Central memory CD8-positive, alpha-beta T cell (primary cell): ENCODE measurements around the gene KLHL1.

Source experiments
- ATAC-seq: fragments of 150-1000 bp; cut with Tn5 transposase; replicated peaks from 2 replicates; pipeline ENCODE4 v1.10.0; 2022; ENCODE audit warnings: mild to moderate bottlenecking, moderate FRiP score, moderate number of reproducible peaks; ENCODE audit not compliant: poor library complexity, severe bottlenecking; ENCODE audit errors: extremely low read depth
- DNase-seq, 2 donors: peaks; one replicate each; pipeline ENCODE4 v3.0.0; 2021; ENCODE audit warnings: low spot score in 2 of 2
- H3K27ac Mint-ChIP-seq: one replicate; pipeline ENCODE4 v1.8.0; 2022; ENCODE audit warnings: low read depth, mild to moderate bottlenecking, moderate library complexity, mixed read lengths
- H3K27me3 Mint-ChIP-seq: one replicate; pipeline ENCODE4 v1.8.0; 2022; ENCODE audit warnings: mixed read lengths
- H3K36me3 Mint-ChIP-seq: one replicate; pipeline ENCODE4 v1.8.0; 2022; ENCODE audit warnings: mild to moderate bottlenecking, moderate library complexity, mixed read lengths; ENCODE audit not compliant: insufficient read depth
- H3K4me1 Mint-ChIP-seq: one replicate; pipeline ENCODE4 v1.8.0; 2022; ENCODE audit warnings: mixed read lengths
- H3K4me3 Mint-ChIP-seq: one replicate; pipeline ENCODE4 v1.8.0; 2022; ENCODE audit warnings: mild to moderate bottlenecking, moderate library complexity, mixed read lengths
- H3K9me3 Mint-ChIP-seq: one replicate; pipeline ENCODE4 v1.8.0; 2022; ENCODE audit warnings: mixed read lengths

Gene KLHL1

GRCh38 chr13:69704311-69704710 lies 403.9 kb downstream of the KLHL1 start:
- H3K36me3 Mint-ChIP-seq: no peaks in the 10 kb centered on the region
- H3K9me3 Mint-ChIP-seq: peaks cover 10% of the 10 kb centered on the region
- H3K4me1 Mint-ChIP-seq: no peaks in the 10 kb centered on the region
- no peak overlapping the region for H3K4me3 Mint-ChIP-seq
- H3K27ac Mint-ChIP-seq: no peak overlapping the region
- no peaks in the 10 kb centered on the region for H3K27me3 Mint-ChIP-seq
- ATAC-seq (no peak), DNase-seq (no peak)

GRCh38 chr13:69690999-69691398 lies 417.3 kb downstream of the KLHL1 start:
- peaks cover 14% of the 10 kb centered on the region for H3K9me3 Mint-ChIP-seq
- no peak for DNase-seq
- H3K27ac Mint-ChIP-seq: no peak overlapping the region
- H3K4me1 Mint-ChIP-seq: no peaks in the 10 kb centered on the region
- no peak overlapping the region for H3K4me3 Mint-ChIP-seq
- ATAC-seq: no peak
- no peaks in the 10 kb centered on the region for H3K36me3 Mint-ChIP-seq
- no peaks in the 10 kb centered on the region for H3K27me3 Mint-ChIP-seq

GRCh38 chr13:69683921-69684686 lies 424.1 kb downstream of the KLHL1 start:
- Mint-ChIP-seq H3K27ac (no peak overlapping the region), H3K4me1 (no peaks in the 10 kb centered on the region)

GRCh38 chr13:69681722-69682121 lies 426.5 kb downstream of the KLHL1 start:
- Mint-ChIP-seq H3K9me3 (peaks cover 6% of the 10 kb centered on the region), H3K4me1 (no peaks in the 10 kb centered on the region), H3K27ac (no peak overlapping the region), H3K27me3 (no peaks in the 10 kb centered on the region), H3K36me3 (peaks cover 2% of the 10 kb centered on the region), H3K4me3 (no peak overlapping the region)
- no peak for DNase-seq
- no peak for ATAC-seq

More at GRCh38 chr13:69683921-69684686, 424.1 kb downstream of the KLHL1 start:
- DNase-seq: no peak
- no peak for ATAC-seq
- H3K36me3 Mint-ChIP-seq: peaks cover 2% of the 10 kb centered on the region
- no peaks in the 10 kb centered on the region for H3K27me3 Mint-ChIP-seq
- H3K4me3 Mint-ChIP-seq: no peak overlapping the region
- H3K9me3 Mint-ChIP-seq: peaks cover 14% of the 10 kb centered on the region

GRCh38 chr13:69677343-69677742 lies 430.9 kb downstream of the KLHL1 start:
- H3K27me3 Mint-ChIP-seq: no peaks in the 10 kb centered on the region
- ATAC-seq (no peak), DNase-seq (no peak)
- H3K36me3 Mint-ChIP-seq: peaks cover 2% of the 10 kb centered on the region
- H3K4me3 Mint-ChIP-seq: no peak overlapping the region
- peaks cover 13% of the 10 kb centered on the region for H3K9me3 Mint-ChIP-seq
- H3K4me1 Mint-ChIP-seq: no peaks in the 10 kb centered on the region
- H3K27ac Mint-ChIP-seq: no peak overlapping the region

GRCh38 chr13:69676286-69676685 lies 432.0 kb downstream of the KLHL1 start:
- no peaks in the 10 kb centered on the region for H3K27me3 Mint-ChIP-seq
- no peak overlapping the region for H3K4me3 Mint-ChIP-seq
- peaks cover 2% of the 10 kb centered on the region for H3K36me3 Mint-ChIP-seq
- DNase-seq: no peak
- ATAC-seq: no peak
- peaks cover 13% of the 10 kb centered on the region for H3K9me3 Mint-ChIP-seq
- H3K4me1 Mint-ChIP-seq: no peaks in the 10 kb centered on the region
- H3K27ac Mint-ChIP-seq: no peak overlapping the region

- Mint-ChIP-seq H3K27me3 (no peaks in the 10 kb centered on the region), H3K4me3 (no peak overlapping the region)
These were observed 448.1 kb downstream of the KLHL1 start for GRCh38 chr13:69660155-69660554.

GRCh38 chr13:69657676-69658075 lies 450.6 kb downstream of the KLHL1 start:
- Mint-ChIP-seq H3K36me3 (no peaks in the 10 kb centered on the region), H3K27ac (no peak overlapping the region), H3K9me3 (peaks cover 25% of the 10 kb centered on the region), H3K27me3 (no peaks in the 10 kb centered on the region), H3K4me1 (no peaks in the 10 kb centered on the region), H3K4me3 (no peak overlapping the region)
- ATAC-seq: no peak
- DNase-seq: no peak

More at GRCh38 chr13:69660155-69660554, 448.1 kb downstream of the KLHL1 start:
- DNase-seq (no peak), ATAC-seq (no peak)
- Mint-ChIP-seq H3K4me1 (no peaks in the 10 kb centered on the region), H3K36me3 (peaks cover under 1% of the 10 kb centered on the region), H3K27ac (no peak overlapping the region), H3K9me3 (peaks cover 24% of the 10 kb centered on the region)

GRCh38 chr13:69654392-69654791 lies 453.9 kb downstream of the KLHL1 start:
- Mint-ChIP-seq H3K9me3 (peaks cover 26% of the 10 kb centered on the region), H3K4me1 (no peaks in the 10 kb centered on the region), H3K4me3 (no peak overlapping the region), H3K27ac (no peak overlapping the region), H3K36me3 (no peaks in the 10 kb centered on the region), H3K27me3 (no peaks in the 10 kb centered on the region)
- ATAC-seq (no peak), DNase-seq (no peak)
